Measurements from ENCODE around the gene KCNH3. TPM values are rescaled to one million over a fixed set of nuclear protein-coding genes. Genes with fewer than 3 reads are reported as not detected.

The KCNH3 gene
- total and polyA plus RNA-seq, 2 of the 8 experiments (the other 6 are each of a cell fraction or from before 2014, with no cell fraction given), result 0.24 to 0.50 TPM

DNA sequence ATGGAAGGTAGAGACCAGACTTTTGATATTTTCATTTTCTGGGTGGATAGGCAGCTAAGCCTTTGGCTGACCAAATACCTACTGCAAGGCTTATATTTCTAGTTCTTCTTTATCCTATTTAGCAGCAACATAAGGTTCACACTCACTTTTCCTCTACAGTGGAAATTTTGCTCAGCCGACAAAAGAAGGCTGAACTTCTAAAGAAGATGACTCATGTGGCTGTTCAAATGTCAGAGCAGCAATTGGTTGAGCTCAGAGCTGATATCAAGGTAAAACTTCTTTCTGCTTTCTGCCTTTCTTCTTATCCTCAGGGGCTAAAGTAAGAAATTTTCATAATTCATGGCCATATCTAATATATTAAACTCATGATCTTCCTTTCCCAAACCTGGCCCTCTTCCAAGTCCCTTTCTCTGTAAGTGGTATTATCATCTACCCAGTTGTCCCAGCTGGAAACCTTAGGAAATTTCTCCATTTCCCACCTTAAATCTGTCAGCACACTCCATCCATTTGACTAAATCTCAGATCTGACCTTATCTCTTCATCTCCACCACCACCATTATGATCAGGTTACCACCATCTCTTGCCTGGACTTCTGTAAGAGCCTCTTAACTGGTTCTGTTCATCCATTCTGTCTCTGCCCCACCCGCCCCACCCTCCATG, 19.8 kb upstream of the KCNH3 start (continued):
- no peak for TF ChIP-seq SRF (IDR thresholded peaks at IDR 0.05; ENCODE audit: low read depth, low read length)
- TF ChIP-seq SIX5 (IDR thresholded peaks at IDR 0.05; ENCODE audit: low read depth, low read length), result no peak
- no peak for TF ChIP-seq RNF2 (IDR thresholded peaks at IDR 0.05; ENCODE audit: borderline replicate concordance, low read depth, low read length, missing control alignments, poor library complexity, severe bottlenecking)
- TF ChIP-seq SP4 (IDR thresholded peaks at IDR 0.05; ENCODE audit: low read length), result no peak
- TF ChIP-seq YY1 (IDR thresholded peaks at IDR 0.05; ENCODE audit: low read depth, low read length), result no peak
- TF ChIP-seq GTF2F1 (IDR thresholded peaks at IDR 0.05; ENCODE audit: borderline replicate concordance, low read depth, low read length), result no peak

Measured in H1 (cell line).